PC-3 (cell line): ENCODE data around the gene AKAP6. TPM values are rescaled to one million over a fixed set of nuclear protein-coding genes. Genes with fewer than 3 reads are reported as not detected.

Source experiments
- ATAC-seq: fragments of 200-7000 bp; cut with Tn5 transposase; 2 replicates; pipeline ENCODE4 v1.9.1; 2020; ENCODE audit warnings: mild to moderate bottlenecking, moderate library complexity
- BruUV-seq: library from RNA; stranded (reverse); fragments of 400-500 nt; replicated peaks from 2 replicates; lab custom pipeline; 2021; lab: Mats Ljungman, UMichigan
- CTCF ChIA-PET: fragments of 300-600 bp; sonication (Branson Sonifier 250); formaldehyde crosslinking; loops from one replicate; lab custom pipeline; 2022; ENCODE audit warnings: antibody characterized with exemption; lab: Charles Lee
- POLR2A ChIA-PET: fragments of 300-600 bp; sonication (Branson Sonifier 250); formaldehyde crosslinking; loops from one replicate; lab custom pipeline; 2022; ENCODE audit warnings: antibody characterized with exemption; ENCODE audit not compliant: unreplicated experiment; lab: Charles Lee
- DNase-seq: peaks from one replicate; pipeline ENCODE4 v3.0.0-alpha.2; 2015
- H2AFZ ChIP-seq: fragments of 300-600 bp; sonication (generic); 2 replicates; pipeline ENCODE4 v1.6.0; 2016; ENCODE audit warnings: antibody characterized with exemption, low read length
- H3F3A ChIP-seq: fragments of 300-600 bp; sonication (generic); one replicate; pipeline ENCODE4 v1.6.0; 2017; ENCODE audit warnings: antibody characterized with exemption, low read length, control low read depth, mild to moderate bottlenecking; ENCODE audit not compliant: unreplicated experiment
- H3K27ac ChIP-seq: fragments of 300-600 bp; sonication (generic); 2 replicates; pipeline ENCODE4 v1.5.1; 2016; ENCODE audit warnings: mild to moderate bottlenecking, low read length
- H3K27me3 ChIP-seq: fragments of 300-600 bp; sonication (generic); 2 replicates; pipeline ENCODE4 v1.6.1; 2016; ENCODE audit warnings: low read length, mixed read lengths
- H3K36me3 ChIP-seq: fragments of 300-600 bp; sonication (generic); 2 replicates; pipeline ENCODE4 v1.6.1; 2016; ENCODE audit warnings: low read depth, mixed run types, low read length, mixed read lengths
- H3K4me1 ChIP-seq: fragments of 300-600 bp; sonication (generic); 2 replicates; pipeline ENCODE4 v1.5.1; 2016; ENCODE audit warnings: low read length; ENCODE audit not compliant: insufficient read depth
- H3K4me2 ChIP-seq: fragments of 300-600 bp; sonication (generic); 2 replicates; pipeline ENCODE4 v1.6.0; 2016; ENCODE audit warnings: low read length
- H3K4me3 ChIP-seq: fragments of 300-600 bp; sonication (generic); 2 replicates; pipeline ENCODE4 v1.5.1; 2016; ENCODE audit warnings: mild to moderate bottlenecking, low read length, mixed read lengths
- H3K79me2 ChIP-seq: fragments of 300-600 bp; sonication (generic); 2 replicates; pipeline ENCODE4 v1.6.1; 2017; ENCODE audit warnings: low read length, mixed read lengths
- H3K9ac ChIP-seq: fragments of 300-600 bp; sonication (generic); 2 replicates; pipeline ENCODE4 v1.6.0; 2016; ENCODE audit warnings: mild to moderate bottlenecking, low read length
- H3K9me2 ChIP-seq: fragments of 300-600 bp; sonication (generic); replicated peaks from 2 replicates; pipeline ENCODE4 v1.6.1; 2016; ENCODE audit warnings: mixed run types, low read length, mixed read lengths
- H3K9me3 ChIP-seq: fragments of 300-600 bp; sonication (generic); 2 replicates; pipeline ENCODE4 v1.6.1; 2016; ENCODE audit warnings: low read length, mixed read lengths
- H4K20me1 ChIP-seq: fragments of 300-600 bp; sonication (generic); 2 replicates; pipeline ENCODE4 v1.6.1; 2016; ENCODE audit warnings: low read length, mixed read lengths
- CTCF ChIP-seq: fragments of 300-600 bp; sonication (generic); conservative IDR thresholded peaks from 2 replicates; pipeline ENCODE4 v1.5.1; 2017; ENCODE audit warnings: antibody characterized with exemption, low read depth, mild to moderate bottlenecking, low read length
- EZH2 ChIP-seq: fragments of 300-600 bp; sonication (generic); IDR thresholded peaks from one replicate; pipeline ENCODE4 v1.6.1; 2017; ENCODE audit warnings: antibody characterized with exemption, mild to moderate bottlenecking, low read length; ENCODE audit not compliant: unreplicated experiment
- EZH2phosphoT487 ChIP-seq: fragments of 300-600 bp; sonication (generic); IDR thresholded peaks from 2 replicates; pipeline ENCODE4 v1.6.1; 2018; ENCODE audit warnings: mild to moderate bottlenecking, antibody characterized with exemption, low read length, borderline replicate concordance
- intact Hi-C: fragments of 100-400 bp; cut with micrococcal nuclease; formaldehyde crosslinking; loops from 2 replicates; pipeline ENCODE4 v1.9.0; 2023
- total RNA-seq: library from RNA; depleted of rRNA; stranded (reverse); fragments of >200 nt; gene quantifications from 2 replicates; pipeline ENCODE4 v1.2.3, GENCODE V29; 2014

Gene AKAP6
- total RNA-seq, 1 experiment from 2014 or later: 1.5 TPM

DNA sequence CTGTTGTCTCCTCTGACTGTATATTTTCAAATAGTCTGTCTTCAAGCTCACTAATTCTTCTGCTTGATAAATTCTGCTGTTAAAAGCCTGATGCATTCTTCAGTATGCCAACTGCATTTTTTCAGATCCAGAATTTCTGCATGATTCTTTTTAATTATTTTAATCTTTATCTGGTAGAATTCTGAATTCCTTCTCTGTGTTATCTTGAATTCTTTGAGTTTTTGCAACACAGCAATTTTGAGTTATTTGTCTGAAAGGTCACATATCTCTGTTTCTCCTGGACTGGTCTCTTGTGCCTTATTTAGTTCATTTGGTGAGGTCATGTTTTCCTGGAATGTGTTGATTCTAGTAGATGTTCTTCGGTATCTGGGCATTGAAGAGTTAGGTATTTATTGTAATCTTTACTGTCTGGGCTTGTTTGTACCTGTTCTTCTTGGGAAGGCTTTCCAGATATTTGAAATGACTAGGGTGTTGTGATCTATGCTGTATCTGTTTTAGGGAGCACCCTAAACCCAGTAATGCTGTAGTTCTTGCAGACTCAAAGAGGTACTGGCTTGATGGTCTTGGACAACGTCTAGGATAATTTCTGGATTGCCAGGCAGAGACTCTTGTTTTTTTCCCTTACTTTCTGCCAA, 415.8 kb downstream of the AKAP6 start:
- Histone ChIP-seq H3F3A (no peaks in the 10 kb centered on the region), H4K20me1 (no peaks in the 10 kb centered on the region), H3K9me3 (no peaks in the 10 kb centered on the region), H3K27me3 (no peaks in the 10 kb centered on the region), H3K79me2 (no peaks in the 10 kb centered on the region), H3K27ac (no peak overlapping the region), H3K4me3 (no peak overlapping the region), H3K4me2 (no peak overlapping the region), H3K36me3 (no peaks in the 10 kb centered on the region), H3K4me1 (peaks cover 6% of the 10 kb centered on the region; the same call in 1 of the 2 replicates), H3K9ac (no peak overlapping the region), H3K9me2 (no peaks in the 10 kb centered on the region), H2AFZ (no peak overlapping the region)
- CTCF ChIA-PET: no interaction called here
- POLR2A ChIA-PET: no interaction called here
- BruUV-seq: no TSS peak
- DNase-seq (no peak), ATAC-seq (no peak)
- TF ChIP-seq EZH2phosphoT487 (no peak), EZH2 (no peak), CTCF (no peak)
- intact Hi-C loops: no loop called here

GRCh38 chr14:32754209-32754608, 425.1 kb downstream of the AKAP6 start:
- ChIA-PET POLR2A (no interaction called here), CTCF (no interaction called here)
- DNase-seq: no peak
- Histone ChIP-seq H3K4me2 (no peak overlapping the region), H3K4me1 (no peaks in the 10 kb centered on the region), H3K4me3 (no peak overlapping the region), H3F3A (no peaks in the 10 kb centered on the region), H3K27me3 (no peaks in the 10 kb centered on the region), H3K79me2 (no peaks in the 10 kb centered on the region), H3K27ac (no peak overlapping the region), H3K9me2 (no peaks in the 10 kb centered on the region), H3K9ac (no peak overlapping the region), H2AFZ (no peak overlapping the region), H3K9me3 (peaks cover 4% of the 10 kb centered on the region; the same call in 1 of the 2 replicates), H4K20me1 (no peaks in the 10 kb centered on the region), H3K36me3 (no peaks in the 10 kb centered on the region)
- BruUV-seq: no TSS peak
- no peak for TF ChIP-seq EZH2
- no peak for TF ChIP-seq CTCF
- no peak for TF ChIP-seq EZH2phosphoT487
- intact Hi-C loops: no loop called here
- ATAC-seq: no peak

DNA sequence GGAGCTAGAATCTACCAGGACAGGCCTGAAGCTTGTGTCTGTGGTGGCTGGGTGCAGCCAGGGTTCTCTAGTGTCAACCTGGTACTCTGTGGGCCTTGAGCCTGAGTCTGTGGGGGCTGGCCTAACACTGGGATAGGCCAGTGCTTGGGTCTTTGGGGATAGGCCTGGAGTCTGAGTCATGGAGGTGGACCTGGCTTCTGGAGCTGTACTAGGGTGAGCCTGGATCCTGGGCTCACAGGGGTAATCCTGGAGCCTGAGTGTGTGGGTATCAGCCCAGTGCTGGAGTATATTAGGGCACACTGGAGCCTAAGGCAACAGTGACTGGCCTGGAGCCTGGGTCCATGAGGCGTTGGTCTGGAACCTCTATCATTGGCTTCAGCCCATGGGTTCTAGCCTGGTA, 427.1 kb downstream of the AKAP6 start:
- Histone ChIP-seq H3K9me2 (no peaks in the 10 kb centered on the region), H3K27ac (no peak overlapping the region), H2AFZ (no peak overlapping the region), H3K4me3 (no peak overlapping the region), H3K79me2 (no peaks in the 10 kb centered on the region), H3K4me2 (no peak overlapping the region), H3K27me3 (no peaks in the 10 kb centered on the region), H3F3A (no peaks in the 10 kb centered on the region), H3K9me3 (peaks cover 4% of the 10 kb centered on the region; the same call in 1 of the 2 replicates), H3K4me1 (peaks cover 2% of the 10 kb centered on the region), H3K36me3 (no peaks in the 10 kb centered on the region), H4K20me1 (no peaks in the 10 kb centered on the region), H3K9ac (no peak overlapping the region)
- no TSS peak for BruUV-seq
- intact Hi-C loops: no loop called here
- no peak for TF ChIP-seq EZH2phosphoT487
- TF ChIP-seq CTCF: no peak
- TF ChIP-seq EZH2: no peak
- CTCF ChIA-PET: no interaction called here
- ATAC-seq (no peak), DNase-seq (no peak)
- POLR2A ChIA-PET: no interaction called here
